Stimulated activated naive B cell treated with anti-CD40 and anti-IgM and Interleukin-4, amounts not matched to agents 10 μg/mL and 1 μg/mL and 100 μg/mL, for 72 hours (primary cell): ENCODE measurements around the gene TNFRSF8.

Experiments
- ATAC-seq, 2 donors: fragments of 150-1000 bp; cut with Tn5 transposase; replicated peaks; 2 replicates each; pipeline ENCODE4 v1.10.0; 2021; ENCODE audit warnings: moderate library complexity in 1 of 2
- DNase-seq: peaks from one replicate; pipeline ENCODE4 v3.0.0; 2021
- H3K27ac Mint-ChIP-seq: one replicate; pipeline ENCODE4 v1.8.0; 2022; ENCODE audit warnings: mild to moderate bottlenecking, mixed read lengths
- H3K27me3 Mint-ChIP-seq, 2 donors: one replicate each; pipeline ENCODE4 v1.8.0; 2022; ENCODE audit warnings: mixed read lengths in 2 of 2
- H3K36me3 Mint-ChIP-seq, 2 donors: one replicate each; pipeline ENCODE4 v1.8.0; 2022; ENCODE audit warnings: mixed read lengths in 2 of 2, mild to moderate bottlenecking in 1 of 2
- H3K4me1 Mint-ChIP-seq, 2 donors: one replicate each; pipeline ENCODE4 v1.8.0; 2022; ENCODE audit warnings: mixed read lengths in 2 of 2, mild to moderate bottlenecking in 1 of 2
- H3K4me3 Mint-ChIP-seq, 2 donors: one replicate each; pipeline ENCODE4 v1.8.0; 2022; ENCODE audit warnings: mild to moderate bottlenecking in 2 of 2, mixed read lengths in 2 of 2, moderate library complexity in 1 of 2
- H3K9me3 Mint-ChIP-seq, 2 donors: one replicate each; pipeline ENCODE4 v1.8.0; 2022; ENCODE audit warnings: mixed read lengths in 2 of 2, mild to moderate bottlenecking in 1 of 2

TNFRSF8 gene

DNA sequence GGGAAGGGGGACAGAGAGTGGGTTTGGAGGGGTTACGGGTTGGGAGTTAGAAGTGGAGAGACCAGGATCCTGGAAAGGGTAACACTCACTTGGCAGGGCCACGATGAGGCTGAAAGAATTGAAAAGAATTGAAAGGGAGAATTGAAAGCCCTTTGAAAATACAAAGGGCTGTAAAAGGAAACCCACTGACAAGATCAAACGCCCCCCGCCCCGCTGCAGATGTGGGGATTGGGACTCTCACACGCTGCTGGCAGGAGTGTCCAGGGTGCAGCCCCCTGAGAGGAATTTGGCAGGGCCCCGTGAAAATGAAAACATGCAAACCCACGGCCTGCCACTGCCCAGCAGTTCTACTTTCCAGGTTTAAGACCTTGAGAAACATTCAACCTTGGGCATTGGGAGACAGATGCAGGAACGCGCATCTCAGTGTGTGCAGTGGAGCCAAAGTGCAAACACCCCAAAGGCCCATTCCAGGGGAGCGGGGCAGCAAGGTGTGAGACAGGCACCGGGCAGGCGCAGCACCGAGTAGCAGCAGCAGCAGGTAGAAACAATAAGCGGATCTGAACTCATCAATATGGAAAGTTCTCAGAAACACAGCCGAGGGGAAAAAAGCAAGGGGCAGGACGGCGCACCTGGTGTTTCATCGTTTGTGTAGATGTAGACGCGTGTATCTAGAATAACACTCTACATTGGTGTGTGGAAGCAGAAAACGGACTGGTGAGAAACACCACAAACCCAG, 95.4 kb downstream of the TNFRSF8 start:
- Mint-ChIP-seq H3K9me3 (peaks cover 1 to 4% of the 10 kb centered on the region in 2 donors), H3K36me3 (peaks cover 1 to 4% of the 10 kb centered on the region in 2 donors), H3K27ac (peak overlapping the region; percentile 90)

DNA sequence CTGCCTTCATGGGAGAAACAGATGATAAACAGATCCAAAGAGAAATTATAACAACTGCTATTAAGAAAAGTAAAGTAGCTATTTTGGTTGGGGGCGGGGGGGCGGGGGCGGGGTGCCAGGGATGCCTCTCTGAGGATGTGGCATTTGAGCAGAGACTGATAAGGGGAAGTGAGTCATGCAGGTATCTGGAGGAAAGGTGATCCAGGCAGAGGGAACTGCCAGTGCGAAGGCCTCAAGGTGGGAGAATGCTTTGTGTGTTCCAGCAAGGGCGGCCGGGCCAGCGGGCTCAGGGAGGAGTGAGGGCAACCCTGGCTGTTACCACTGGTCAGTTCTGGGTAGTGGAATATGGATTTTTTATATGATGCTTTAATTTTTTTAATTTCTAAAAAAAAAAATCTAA, 96.7 kb downstream of the TNFRSF8 start:
- no peak for ATAC-seq
- H3K27ac Mint-ChIP-seq = peak overlapping the region; percentile 87
- H3K9me3 Mint-ChIP-seq = peaks cover 1 to 4% of the 10 kb centered on the region in 2 donors
- peaks cover 72 to 90% of the 10 kb centered on the region in 2 donors for H3K4me1 Mint-ChIP-seq
- H3K27me3 Mint-ChIP-seq = no peaks in the 10 kb centered on the region
- H3K36me3 Mint-ChIP-seq = peaks cover 1 to 4% of the 10 kb centered on the region in 2 donors
- peak overlapping the region; percentile 12 to 40 for H3K4me3 Mint-ChIP-seq
- no peak for DNase-seq

More for the DNA sequence above, 95.4 kb downstream of the TNFRSF8 start:
- no peaks in the 10 kb centered on the region for H3K27me3 Mint-ChIP-seq
- H3K4me1 Mint-ChIP-seq = peaks cover 62 to 84% of the 10 kb centered on the region in 2 donors
- ATAC-seq (no peak), DNase-seq (no peak)
- peak overlapping the region; percentile 61 to 68 for H3K4me3 Mint-ChIP-seq

DNA sequence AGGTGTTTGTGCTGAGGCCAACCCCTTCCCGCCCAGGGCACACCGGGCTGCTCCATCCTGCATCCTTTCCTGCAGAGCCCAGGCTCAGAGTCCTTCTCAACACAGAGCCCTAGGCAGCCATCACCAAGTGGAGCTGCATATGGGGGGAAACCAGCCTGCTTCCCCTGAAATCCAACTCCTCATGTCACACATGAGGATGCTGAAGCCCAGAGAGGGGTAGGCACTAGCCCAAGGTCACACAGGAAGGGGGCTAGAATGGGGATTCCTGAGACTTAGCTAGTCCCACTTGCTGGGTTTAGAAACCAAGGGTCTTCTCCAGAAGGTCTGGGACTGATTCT, 98.2 kb downstream of the TNFRSF8 start:
- peak overlapping the region in 1 of 2 donors; percentile 22 for H3K4me3 Mint-ChIP-seq
- peaks cover 1 to 4% of the 10 kb centered on the region in 2 donors for H3K36me3 Mint-ChIP-seq
- peak overlapping the region; percentile 94 for H3K27ac Mint-ChIP-seq
- no peak for DNase-seq
- H3K9me3 Mint-ChIP-seq = peaks cover 1 to 4% of the 10 kb centered on the region in 2 donors
- peaks cover 74 to 86% of the 10 kb centered on the region in 2 donors for H3K4me1 Mint-ChIP-seq
- no peak for ATAC-seq
- no peaks in the 10 kb centered on the region for H3K27me3 Mint-ChIP-seq

DNA sequence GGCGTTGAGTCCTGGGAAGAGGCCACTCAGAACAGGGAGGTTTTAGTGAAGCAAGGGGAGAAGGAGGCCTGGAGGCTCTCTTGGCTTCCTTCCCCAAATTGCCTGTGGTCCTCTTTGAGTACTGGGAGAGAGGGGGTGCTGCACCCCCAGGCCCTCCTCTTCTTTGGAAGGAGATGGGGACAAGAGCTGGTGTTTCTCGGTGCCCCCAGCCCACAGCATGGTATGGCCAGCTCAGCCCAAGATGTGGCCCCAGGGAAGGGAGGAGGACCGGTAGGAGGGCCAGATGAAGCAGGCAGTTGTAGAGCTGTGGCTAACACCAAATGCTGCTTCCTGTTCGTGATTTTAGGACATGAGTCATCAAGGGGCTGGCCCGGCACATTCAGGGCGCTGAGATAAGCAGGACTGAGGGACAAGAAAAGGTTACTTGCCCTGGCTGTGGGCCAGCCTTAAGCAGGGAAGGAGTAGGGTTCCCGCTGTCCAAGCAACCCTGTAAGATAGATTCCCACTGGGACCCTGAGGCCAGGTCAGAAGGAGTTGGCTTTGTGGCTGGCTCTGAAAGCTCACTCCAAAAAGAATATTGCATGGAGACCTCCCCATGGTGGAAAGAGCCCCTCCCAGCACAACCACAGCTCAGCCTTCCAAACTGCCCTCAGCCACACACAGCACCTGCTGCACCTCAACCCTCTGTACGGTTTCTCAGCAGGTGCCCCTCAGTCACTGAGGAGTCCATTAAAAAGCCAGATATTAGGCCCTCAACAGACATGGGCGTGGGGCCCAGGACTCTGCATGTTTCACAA, 98.8 kb downstream of the TNFRSF8 start:
- H3K4me3 Mint-ChIP-seq = peak overlapping the region; percentile 36 to 44
- H3K27me3 Mint-ChIP-seq = no peaks in the 10 kb centered on the region
- peak; percentile 81 for DNase-seq
- ATAC-seq = peak; percentile 88 to 89
- H3K9me3 Mint-ChIP-seq = peaks cover 1 to 4% of the 10 kb centered on the region in 2 donors
- H3K27ac Mint-ChIP-seq = peak overlapping the region; percentile 94
- H3K4me1 Mint-ChIP-seq = peaks cover 74 to 87% of the 10 kb centered on the region in 2 donors
- peaks cover 1 to 4% of the 10 kb centered on the region in 2 donors for H3K36me3 Mint-ChIP-seq

DNA sequence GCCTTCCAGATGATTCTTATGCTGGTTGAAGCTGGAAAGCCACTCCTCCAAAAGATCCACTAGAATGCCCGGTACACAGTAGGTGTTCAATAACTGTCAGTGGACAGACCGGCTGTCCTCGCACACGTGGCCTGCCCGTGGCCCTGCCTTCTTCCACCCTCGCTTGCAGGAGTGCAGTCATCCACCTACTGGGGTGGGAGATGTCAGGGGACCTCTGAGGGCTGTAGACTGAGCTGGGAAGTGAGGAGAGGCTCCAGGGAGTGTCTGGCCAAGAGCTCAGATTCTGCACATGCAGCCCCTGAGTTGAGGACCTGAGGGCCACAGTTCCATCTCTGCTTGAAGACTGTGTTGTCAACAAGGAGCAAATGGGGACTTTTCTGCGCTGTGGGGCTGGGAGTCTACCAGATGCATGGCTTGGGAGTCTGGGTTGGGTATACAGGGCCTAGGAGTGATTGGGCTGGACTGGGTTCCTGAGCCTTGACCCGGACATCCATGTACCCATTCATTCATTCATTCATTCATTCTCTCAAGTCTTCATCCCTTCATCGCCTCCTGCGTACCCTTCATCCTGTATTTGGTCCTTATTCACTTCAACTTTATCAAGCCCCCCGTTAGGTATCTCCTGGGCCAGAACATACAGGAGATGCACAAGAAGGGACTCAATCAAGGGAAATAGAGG, 99.5 kb downstream of the TNFRSF8 start:
- ATAC-seq (no peak), DNase-seq (no peak)
- Mint-ChIP-seq H3K4me3 (peak overlapping the region in 1 of 2 donors; percentile 2), H3K36me3 (peaks cover 3 to 6% of the 10 kb centered on the region in 2 donors), H3K9me3 (peaks cover 1 to 4% of the 10 kb centered on the region in 2 donors), H3K27ac (peak overlapping the region; percentile 94), H3K27me3 (no peaks in the 10 kb centered on the region), H3K4me1 (peaks cover 70 to 83% of the 10 kb centered on the region in 2 donors)

DNA sequence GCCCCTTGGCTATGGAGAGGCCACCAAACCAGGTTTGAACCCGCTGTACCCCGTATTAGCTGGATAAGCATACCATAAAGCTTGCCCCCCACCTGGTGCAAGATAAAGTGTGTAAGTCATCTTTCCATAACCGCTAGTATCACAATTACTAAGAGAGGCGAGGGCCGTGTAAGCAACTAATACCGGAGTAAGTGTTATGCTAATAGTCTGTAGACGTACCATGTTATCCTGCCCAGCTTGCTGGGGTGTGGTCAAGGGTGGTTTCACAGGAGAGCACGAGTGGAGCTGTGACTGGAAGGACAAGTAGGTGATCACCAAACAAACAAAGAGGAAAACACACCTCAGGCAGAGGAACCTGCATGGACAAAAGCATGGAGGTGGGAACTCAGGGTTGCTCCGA, 100.1 kb downstream of the TNFRSF8 start:
- ATAC-seq = peak; percentile 15 to 20
- DNase-seq = peak; percentile 31
- H3K36me3 Mint-ChIP-seq = peaks cover 7 to 12% of the 10 kb centered on the region in 2 donors
- peaks cover 70 to 83% of the 10 kb centered on the region in 2 donors for H3K4me1 Mint-ChIP-seq
- peaks cover 1 to 4% of the 10 kb centered on the region in 2 donors for H3K9me3 Mint-ChIP-seq
- peak overlapping the region; percentile 72 for H3K27ac Mint-ChIP-seq
- peak overlapping the region in 1 of 2 donors; percentile 15 for H3K4me3 Mint-ChIP-seq
- H3K27me3 Mint-ChIP-seq = no peaks in the 10 kb centered on the region

DNA sequence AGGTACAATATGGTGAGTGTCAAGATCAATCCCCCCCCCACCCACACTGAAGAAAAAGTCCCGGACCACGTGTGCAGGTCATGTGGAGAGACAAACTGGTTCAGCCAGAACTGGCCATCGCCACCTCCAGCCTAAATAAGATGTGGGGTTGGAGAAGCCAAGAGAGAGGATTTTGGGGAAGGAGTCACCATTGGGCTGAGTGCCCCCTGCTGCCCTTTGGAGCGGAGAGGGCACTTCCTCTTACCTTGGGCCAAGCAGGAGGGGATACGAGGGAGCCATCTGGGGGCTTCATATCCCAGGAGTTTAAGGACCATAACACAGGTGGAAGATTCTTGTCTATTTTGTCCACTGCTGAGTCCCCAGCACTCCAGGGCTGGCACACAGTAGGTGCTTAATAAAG, 101.1 kb downstream of the TNFRSF8 start:
- no peak overlapping the region for H3K4me3 Mint-ChIP-seq
- H3K36me3 Mint-ChIP-seq = peaks cover 14 to 19% of the 10 kb centered on the region in 2 donors
- H3K27ac Mint-ChIP-seq = peak overlapping the region; percentile 33
- H3K27me3 Mint-ChIP-seq = no peaks in the 10 kb centered on the region
- peaks cover 71 to 85% of the 10 kb centered on the region in 2 donors for H3K4me1 Mint-ChIP-seq
- peaks cover 1 to 4% of the 10 kb centered on the region in 2 donors for H3K9me3 Mint-ChIP-seq
- DNase-seq (no peak), ATAC-seq (no peak)

DNA sequence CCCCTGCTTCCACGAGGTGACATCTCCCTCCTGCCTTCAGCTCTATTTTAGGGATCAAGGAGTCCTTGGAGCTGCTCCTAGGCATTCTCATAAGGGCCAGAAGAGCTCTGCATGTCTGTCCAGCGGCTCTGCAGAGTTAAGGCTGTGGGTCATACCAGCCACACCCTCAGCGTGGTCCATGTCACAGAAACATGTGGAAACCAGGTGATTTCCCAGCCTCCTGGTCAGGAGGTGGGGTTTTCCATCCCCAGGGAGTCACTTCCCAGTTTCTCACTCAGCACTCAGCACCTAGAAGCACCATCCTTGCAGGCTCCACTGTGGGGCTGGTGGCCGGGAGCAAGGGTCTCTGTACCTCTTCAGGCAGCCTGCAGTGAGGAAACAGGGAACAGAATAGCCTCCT, 102.2 kb downstream of the TNFRSF8 start:
- H3K27ac Mint-ChIP-seq = no peak overlapping the region
- H3K27me3 Mint-ChIP-seq = no peaks in the 10 kb centered on the region
- ATAC-seq (no peak), DNase-seq (no peak)
- H3K9me3 Mint-ChIP-seq = no peaks in the 10 kb centered on the region
- peaks cover 76 to 90% of the 10 kb centered on the region in 2 donors for H3K4me1 Mint-ChIP-seq
- no peak overlapping the region for H3K4me3 Mint-ChIP-seq
- peaks cover 23 to 24% of the 10 kb centered on the region in 2 donors for H3K36me3 Mint-ChIP-seq

DNA sequence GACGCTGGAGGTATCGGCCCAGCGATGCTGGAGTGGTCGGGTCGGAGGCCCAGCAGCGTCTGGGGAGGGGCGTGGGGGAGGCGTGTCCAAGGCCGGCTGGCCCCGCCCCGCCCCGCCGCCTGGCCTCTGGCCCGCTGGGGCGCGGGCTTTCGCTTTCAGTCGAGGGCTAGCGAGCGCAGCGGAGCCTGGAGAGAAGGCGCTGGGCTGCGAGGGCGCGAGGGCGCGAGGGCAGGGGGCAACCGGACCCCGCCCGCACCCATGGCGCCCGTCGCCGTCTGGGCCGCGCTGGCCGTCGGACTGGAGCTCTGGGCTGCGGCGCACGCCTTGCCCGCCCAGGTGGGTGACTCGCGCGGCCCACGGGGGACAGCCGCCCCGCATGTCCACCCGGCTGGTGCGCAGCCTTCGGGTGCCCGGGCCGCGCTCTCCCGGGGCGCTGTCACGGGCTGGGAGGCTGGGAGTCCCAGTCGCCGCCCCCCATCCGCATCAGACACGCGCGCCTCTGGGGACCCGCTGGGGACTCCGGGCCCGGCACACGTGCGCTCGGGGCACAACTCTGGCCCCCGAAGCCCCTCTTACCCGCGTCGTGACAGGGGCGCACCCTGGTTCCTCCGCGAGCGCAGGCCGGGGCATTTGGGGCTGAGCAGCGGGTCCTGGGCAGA, 103.9 kb downstream of the TNFRSF8 start, which contains the start of gene TNFRSF1B:
TSS of gene TNFRSF1B (plus strand) at position 158 of the 659 bp plus-strand sequence. CDS start at position 259, 101 bp downstream.
- H3K27ac Mint-ChIP-seq = peak within 1 kb of the TSS; percentile 96

DNA sequence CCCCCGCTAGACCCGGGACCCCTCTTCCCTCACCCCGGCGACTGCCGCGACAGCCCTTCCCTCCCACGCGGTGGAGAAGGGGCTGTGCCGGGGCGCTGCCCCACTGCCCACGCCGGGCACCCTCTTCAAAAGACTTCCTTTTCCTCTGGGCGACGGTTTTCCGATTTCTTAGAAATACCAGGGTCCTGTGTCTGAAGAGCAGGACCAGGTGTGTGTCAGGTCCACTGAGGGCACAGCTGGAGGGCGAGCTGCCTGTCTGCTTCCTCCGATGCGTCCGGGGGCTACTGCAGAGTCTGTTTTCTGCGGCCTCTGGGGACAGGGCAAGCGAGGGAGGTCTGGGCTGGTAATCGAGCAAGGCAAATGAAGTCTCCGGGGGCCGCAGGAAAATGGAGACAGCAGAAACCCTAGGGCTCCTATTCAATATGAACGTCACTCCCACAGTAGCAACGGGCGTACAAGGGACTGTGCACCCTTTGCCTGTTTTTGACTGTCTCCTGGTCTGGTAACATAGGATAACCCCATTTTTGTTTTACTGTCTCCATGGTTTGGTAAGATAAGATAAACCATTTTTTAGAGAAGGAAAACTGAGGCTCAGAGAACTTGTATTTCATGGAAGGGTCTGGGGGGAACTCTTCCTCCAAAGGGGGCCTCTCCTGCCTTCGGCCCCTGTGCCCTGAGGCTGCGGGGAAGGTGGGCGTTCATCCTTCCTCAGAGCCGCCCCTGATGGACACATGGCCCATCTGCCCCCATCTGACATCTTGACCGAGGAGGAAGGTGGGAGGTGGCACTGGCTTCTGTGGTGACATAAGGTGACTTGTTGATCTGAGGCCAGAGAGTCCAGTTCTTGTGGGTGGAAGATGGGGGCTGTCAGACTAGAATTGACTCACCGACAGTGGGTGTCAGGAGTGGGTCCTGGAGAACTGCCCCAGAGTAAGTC, 104.7 kb downstream of the TNFRSF8 start:
- H3K9me3 Mint-ChIP-seq = peaks cover 3 to 5% of the 10 kb centered on the region in 2 donors
- no peak for DNase-seq
- H3K27ac Mint-ChIP-seq = peak overlapping the region; percentile 96
- no peaks in the 10 kb centered on the region for H3K27me3 Mint-ChIP-seq
- ATAC-seq = peak; percentile 32 to 44
- H3K36me3 Mint-ChIP-seq = peaks cover 35 to 37% of the 10 kb centered on the region in 2 donors
- H3K4me1 Mint-ChIP-seq = peaks cover 71 to 88% of the 10 kb centered on the region in 2 donors
- peak overlapping the region; percentile 99 for H3K4me3 Mint-ChIP-seq

More for the DNA sequence above, 103.9 kb downstream of the TNFRSF8 start, which contains the start of gene TNFRSF1B:
- H3K4me1 Mint-ChIP-seq = peaks cover 72 to 88% of the 10 kb centered on the region in 2 donors
- H3K9me3 Mint-ChIP-seq = peaks cover 3 to 5% of the 10 kb centered on the region in 2 donors
- DNase-seq = peak; percentile 62
- no peaks in the 10 kb centered on the region for H3K27me3 Mint-ChIP-seq
- ATAC-seq = peak; percentile 64 to 75
- H3K4me3 Mint-ChIP-seq = peak within 1 kb of the TSS; percentile 99
- H3K36me3 Mint-ChIP-seq = peaks cover 35 to 36% of the 10 kb centered on the region in 2 donors

DNA sequence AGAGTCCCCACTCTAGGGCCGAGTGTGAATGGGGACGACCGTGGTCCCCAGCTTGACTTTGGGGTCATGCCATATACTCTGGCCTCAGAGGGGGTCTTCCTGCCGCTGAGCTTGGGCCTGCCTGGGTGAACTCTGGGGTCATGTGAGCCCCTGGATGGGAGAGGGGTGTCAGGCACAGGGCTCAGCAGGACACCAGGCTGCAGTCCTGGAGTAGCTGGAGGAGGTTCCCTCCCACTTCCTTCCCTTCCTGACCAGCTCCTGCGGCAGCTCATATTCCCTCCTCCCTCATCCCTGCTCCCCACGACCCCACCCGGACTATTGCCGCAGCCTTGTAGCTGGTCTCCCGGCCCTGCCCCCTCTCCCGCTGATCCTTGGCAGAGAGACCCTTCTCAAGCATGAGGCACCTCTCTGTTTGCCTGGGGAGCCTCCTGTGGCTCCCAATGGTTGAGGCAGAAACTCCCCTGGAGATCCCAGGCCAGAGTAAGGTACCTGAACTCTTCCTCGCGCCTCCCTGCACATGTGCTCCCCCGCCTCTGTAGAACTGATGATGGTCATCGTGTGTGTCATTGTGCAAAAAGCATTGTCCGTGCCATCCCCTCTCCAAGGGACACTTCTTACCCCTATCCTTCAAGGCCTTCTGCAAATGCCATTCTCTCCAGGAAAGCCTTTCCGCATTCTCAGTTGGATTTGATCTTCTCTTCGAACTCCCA, 105.5 kb downstream of the TNFRSF8 start:
- H3K27me3 Mint-ChIP-seq = no peaks in the 10 kb centered on the region
- no peak overlapping the region for H3K27ac Mint-ChIP-seq
- peaks cover 3 to 5% of the 10 kb centered on the region in 2 donors for H3K9me3 Mint-ChIP-seq
- peaks cover 67 to 88% of the 10 kb centered on the region in 2 donors for H3K4me1 Mint-ChIP-seq
- ATAC-seq = no peak
- peaks cover 39 to 41% of the 10 kb centered on the region in 2 donors for H3K36me3 Mint-ChIP-seq
- DNase-seq = no peak
- H3K4me3 Mint-ChIP-seq = peak overlapping the region; percentile 99

DNA sequence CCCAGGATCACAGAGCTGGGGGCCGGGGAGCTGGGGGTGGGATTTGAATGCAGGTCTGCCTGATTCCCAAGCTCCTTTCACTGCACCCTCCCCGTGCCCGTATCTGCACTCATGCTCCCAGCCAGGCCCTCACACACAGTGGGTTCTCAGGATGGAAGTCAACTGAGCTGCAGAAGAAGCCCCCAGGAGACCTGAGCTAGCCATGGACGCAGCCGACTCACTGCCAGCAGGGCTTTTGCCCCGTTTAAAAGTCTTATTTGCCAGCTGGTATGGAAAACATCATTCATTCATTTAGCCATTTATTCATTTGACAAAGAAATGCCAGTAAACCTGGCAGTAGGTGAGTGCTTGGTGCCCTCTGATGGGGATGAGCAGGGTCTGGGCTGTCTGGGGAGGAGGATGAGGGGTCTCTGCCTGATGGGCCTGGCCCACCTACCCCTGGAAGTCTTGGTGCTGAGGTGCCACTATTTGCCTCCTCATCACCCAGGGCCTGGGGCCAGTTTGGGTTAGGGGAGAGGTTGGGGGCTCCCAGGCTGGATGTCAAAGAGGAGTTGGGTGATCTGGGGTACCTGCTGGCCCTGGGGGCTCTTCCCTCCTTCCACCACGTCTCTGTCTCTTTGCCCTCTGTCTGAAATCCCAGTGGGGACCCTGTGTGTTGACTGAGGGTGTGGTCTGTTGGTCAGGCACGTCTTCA, 106.5 kb downstream of the TNFRSF8 start:
- Mint-ChIP-seq H3K27me3 (no peaks in the 10 kb centered on the region), H3K36me3 (peaks cover 41 to 43% of the 10 kb centered on the region in 2 donors), H3K9me3 (peaks cover 3 to 5% of the 10 kb centered on the region in 2 donors), H3K4me3 (peak overlapping the region in 1 of 2 donors; percentile 4), H3K27ac (no peak overlapping the region), H3K4me1 (peaks cover 63 to 88% of the 10 kb centered on the region in 2 donors)
- ATAC-seq (no peak), DNase-seq (no peak)
